ENCODE results near the gene TECTB. TPM values are rescaled to one million over a fixed set of nuclear protein-coding genes. Genes with fewer than 3 reads are reported as not detected.

Gene TECTB
- total and polyA plus RNA-seq, 2 experiments from 2014 or later, result 0.21 TPM; not detected in 1

GRCh38 chr10:112340601-112341000 lies 57.4 kb downstream of the TECTB start:
- WGBS, 2 experiments (ENCODE audit: low coverage in 1 of 2, low lambda C conversion rate in 2 of 2, missing lambda C conversion rate in 2 of 2), result 92 to 93% methylated on average over 2 of the region's 2 CpGs
- Histone ChIP-seq H3F3A (ENCODE audit: insufficient read depth) (peaks cover 5% of the 10 kb centered on the region), H3K4me3 (no peak overlapping the region), H3K27ac (no peak overlapping the region), H3K9me3 (ENCODE audit: low read depth) (no peaks in the 10 kb centered on the region), H2AFZ (no peak overlapping the region), H3K79me2 (ENCODE audit: insufficient read depth) (no peaks in the 10 kb centered on the region), H3K27me3 (replicated peaks; ENCODE audit: insufficient read depth) (no peaks in the 10 kb centered on the region), H3K4me1 (ENCODE audit: insufficient read depth) (peaks cover 5% of the 10 kb centered on the region), H3K9me2 (ENCODE audit: insufficient read depth) (no peaks in the 10 kb centered on the region), H3K9ac (no peak overlapping the region), H3K36me3 (ENCODE audit: low read depth) (no peaks in the 10 kb centered on the region), H3K4me2 (ENCODE audit: unreplicated experiment) (no peak overlapping the region), H4K20me1 (ENCODE audit: insufficient read depth) (no peaks in the 10 kb centered on the region)
- no peak for DNase-seq
- no peak for TF ChIP-seq EZH2phosphoT487 (IDR thresholded peaks at IDR 0.05; ENCODE audit: insufficient read depth, low read depth)
- no peak for TF ChIP-seq EZH2 (IDR thresholded peaks at IDR 0.05; ENCODE audit: insufficient read depth, poor library complexity, severe bottlenecking)
- in situ Hi-C loops (cut with MboI), result no loop called here

- H3K27me3 ChIP-seq (replicated peaks; ENCODE audit: insufficient read depth), result no peaks in the 10 kb centered on the region
- H3K36me3 ChIP-seq (ENCODE audit: low read depth), result no peaks in the 10 kb centered on the region
- H4K20me1 ChIP-seq (ENCODE audit: insufficient read depth), result no peaks in the 10 kb centered on the region
- no peak overlapping the region for H3K4me3 ChIP-seq
- H3K4me1 ChIP-seq (ENCODE audit: insufficient read depth), result no peaks in the 10 kb centered on the region
- H3K4me2 ChIP-seq (ENCODE audit: unreplicated experiment), result no peak overlapping the region
- WGBS, 2 experiments (ENCODE audit: low coverage in 1 of 2, low lambda C conversion rate in 2 of 2, missing lambda C conversion rate in 2 of 2), result 80 to 82% methylated on average over 5 of the region's 5 CpGs
- H3K9me3 ChIP-seq (ENCODE audit: low read depth), result no peaks in the 10 kb centered on the region
- H3K9ac ChIP-seq, result no peak overlapping the region
- H3F3A ChIP-seq (ENCODE audit: insufficient read depth), result no peaks in the 10 kb centered on the region
- H3K9me2 ChIP-seq (ENCODE audit: insufficient read depth), result no peaks in the 10 kb centered on the region
- TF ChIP-seq EZH2phosphoT487 (IDR thresholded peaks at IDR 0.05; ENCODE audit: insufficient read depth, low read depth), result no peak
- TF ChIP-seq EZH2 (IDR thresholded peaks at IDR 0.05; ENCODE audit: insufficient read depth, poor library complexity, severe bottlenecking), result no peak
- in situ Hi-C loops (cut with MboI), result no loop called here
- no peak for DNase-seq
- H2AFZ ChIP-seq, result no peak overlapping the region
- H3K79me2 ChIP-seq (ENCODE audit: insufficient read depth), result no peaks in the 10 kb centered on the region
- no peak overlapping the region for H3K27ac ChIP-seq
Measured at GRCh38 chr10:112343056-112343806, 60.0 kb downstream of the TECTB start.

GRCh38 chr10:112344261-112344660 lies 61.1 kb downstream of the TECTB start:
- Histone ChIP-seq H3K79me2 (ENCODE audit: insufficient read depth) (no peaks in the 10 kb centered on the region), H3K27me3 (replicated peaks; ENCODE audit: insufficient read depth) (no peaks in the 10 kb centered on the region), H2AFZ (no peak overlapping the region), H3F3A (ENCODE audit: insufficient read depth) (no peaks in the 10 kb centered on the region), H3K27ac (no peak overlapping the region), H3K9ac (no peak overlapping the region), H4K20me1 (ENCODE audit: insufficient read depth) (no peaks in the 10 kb centered on the region), H3K4me2 (ENCODE audit: unreplicated experiment) (no peak overlapping the region), H3K4me1 (ENCODE audit: insufficient read depth) (no peaks in the 10 kb centered on the region), H3K36me3 (ENCODE audit: low read depth) (no peaks in the 10 kb centered on the region), H3K9me3 (ENCODE audit: low read depth) (no peaks in the 10 kb centered on the region), H3K9me2 (ENCODE audit: insufficient read depth) (no peaks in the 10 kb centered on the region), H3K4me3 (no peak overlapping the region)
- in situ Hi-C loops (cut with MboI), result no loop called here
- TF ChIP-seq EZH2phosphoT487 (IDR thresholded peaks at IDR 0.05; ENCODE audit: insufficient read depth, low read depth) (no peak), EZH2 (IDR thresholded peaks at IDR 0.05; ENCODE audit: insufficient read depth, poor library complexity, severe bottlenecking) (no peak)
- WGBS, 2 experiments (ENCODE audit: low coverage in 1 of 2, low lambda C conversion rate in 2 of 2, missing lambda C conversion rate in 2 of 2), result 69 to 73% methylated on average over 6 of the region's 6 CpGs
- no peak for DNase-seq

- in situ Hi-C loops (cut with MboI), result no loop called here
- WGBS, 2 experiments (ENCODE audit: low coverage in 1 of 2, low lambda C conversion rate in 2 of 2, missing lambda C conversion rate in 2 of 2), result 56 to 60% methylated on average over 3 of the region's 3 CpGs
Measured at GRCh38 chr10:112345202-112345601, 62.0 kb downstream of the TECTB start.

More at GRCh38 chr10:112345202-112345601, 62.0 kb downstream of the TECTB start:
- Histone ChIP-seq H2AFZ (no peak overlapping the region), H3K9ac (no peak overlapping the region), H3K27me3 (replicated peaks; ENCODE audit: insufficient read depth) (no peaks in the 10 kb centered on the region), H3F3A (ENCODE audit: insufficient read depth) (no peaks in the 10 kb centered on the region), H4K20me1 (ENCODE audit: insufficient read depth) (no peaks in the 10 kb centered on the region), H3K36me3 (ENCODE audit: low read depth) (no peaks in the 10 kb centered on the region), H3K4me2 (ENCODE audit: unreplicated experiment) (no peak overlapping the region), H3K9me2 (ENCODE audit: insufficient read depth) (no peaks in the 10 kb centered on the region), H3K27ac (no peak overlapping the region), H3K79me2 (ENCODE audit: insufficient read depth) (no peaks in the 10 kb centered on the region), H3K4me1 (ENCODE audit: insufficient read depth) (no peaks in the 10 kb centered on the region), H3K4me3 (no peak overlapping the region), H3K9me3 (ENCODE audit: low read depth) (no peaks in the 10 kb centered on the region)
- DNase-seq, result no peak
- TF ChIP-seq EZH2phosphoT487 (IDR thresholded peaks at IDR 0.05; ENCODE audit: insufficient read depth, low read depth), result no peak
- TF ChIP-seq EZH2 (IDR thresholded peaks at IDR 0.05; ENCODE audit: insufficient read depth, poor library complexity, severe bottlenecking), result no peak

All from GM23248 (cell line).